PC-9 (cell line): ENCODE results near the gene CLTB. TPM values are rescaled to one million over a fixed set of nuclear protein-coding genes. Genes with fewer than 3 reads are reported as not detected.

Experiments used
- BruUV-seq: library from RNA; stranded (reverse); fragments of 400-500 nt; replicated peaks from 2 replicates; lab custom pipeline; 2021; lab: Mats Ljungman, UMichigan
- CTCF ChIA-PET: fragments of 300-600 bp; sonication (Branson Sonifier 250); formaldehyde crosslinking; loops from one replicate; lab custom pipeline; 2022; ENCODE audit warnings: antibody characterized with exemption; lab: Charles Lee
- POLR2A ChIA-PET: fragments of 300-600 bp; sonication (Branson Sonifier 250); formaldehyde crosslinking; loops from one replicate; lab custom pipeline; 2022; ENCODE audit warnings: antibody characterized with exemption; ENCODE audit not compliant: unreplicated experiment; lab: Charles Lee
- DNase-seq, 2 experiments: peaks; one replicate each; pipeline versions ENCODE4 v3.0.0 to v3.0.0-alpha.2; 2015 to 2022; ENCODE audit warnings: mixed read lengths in 1 of 2
- H2AFZ ChIP-seq: fragments of 200-600 bp; sonication (generic); 2 replicates; pipeline ENCODE4 v1.8.1; 2017; ENCODE audit warnings: antibody characterized with exemption
- H3F3A ChIP-seq: fragments of 200-600 bp; sonication (generic); 2 replicates; pipeline ENCODE4 v1.8.1; 2017; ENCODE audit warnings: antibody characterized with exemption, mild to moderate bottlenecking, low read depth; ENCODE audit not compliant: insufficient read depth
- H3K27ac ChIP-seq: fragments of 200-600 bp; sonication (generic); 2 replicates; pipeline ENCODE4 v1.6.1; 2016; ENCODE audit warnings: mixed run types
- H3K27me3 ChIP-seq: fragments of 200-600 bp; sonication (generic); 2 replicates; pipeline ENCODE4 v1.6.1; 2016; ENCODE audit warnings: low read depth, mixed run types; ENCODE audit not compliant: insufficient read depth
- H3K36me3 ChIP-seq: fragments of 200-600 bp; sonication (generic); 2 replicates; pipeline ENCODE4 v1.6.1; 2016; ENCODE audit warnings: low read depth, mixed run types
- H3K4me1 ChIP-seq: fragments of 200-600 bp; sonication (generic); replicated peaks from 2 replicates; pipeline ENCODE4 v1.6.1; 2016; ENCODE audit warnings: mixed run types; ENCODE audit not compliant: insufficient read depth
- H3K4me2 ChIP-seq: fragments of 200-600 bp; sonication (generic); 2 replicates; pipeline ENCODE4 v1.6.1; 2017; ENCODE audit warnings: mixed run types
- H3K4me3 ChIP-seq: fragments of 200-600 bp; sonication (generic); 2 replicates; pipeline ENCODE4 v1.6.1; 2016; ENCODE audit warnings: mixed run types
- H3K79me2 ChIP-seq: fragments of 200-600 bp; sonication (generic); 2 replicates; pipeline ENCODE4 v1.6.1; 2017; ENCODE audit warnings: low read depth, mixed run types
- H3K9me2 ChIP-seq: fragments of 200-600 bp; sonication (generic); 2 replicates; pipeline ENCODE4 v1.8.1; 2017; ENCODE audit warnings: mild to moderate bottlenecking; ENCODE audit not compliant: insufficient read depth
- H3K9me3 ChIP-seq: fragments of 200-600 bp; sonication (generic); 2 replicates; pipeline ENCODE4 v1.8.1; 2016; ENCODE audit warnings: low read depth; ENCODE audit not compliant: insufficient read depth
- H4K20me1 ChIP-seq: fragments of 200-600 bp; sonication (generic); 2 replicates; pipeline ENCODE4 v1.8.1; 2017; ENCODE audit not compliant: insufficient read depth
- CTCF ChIP-seq: fragments of 200-600 bp; sonication (generic); conservative IDR thresholded peaks from 2 replicates; pipeline ENCODE4 v1.6.1; 2017; ENCODE audit warnings: mixed run types, antibody characterized with exemption, mild to moderate bottlenecking, moderate library complexity
- EZH2 ChIP-seq: fragments of 200-600 bp; sonication (generic); IDR thresholded peaks from 2 replicates; pipeline ENCODE4 v1.8.0; 2017; ENCODE audit warnings: antibody characterized with exemption, low read depth
- intact Hi-C: fragments of 100-400 bp; cut with micrococcal nuclease; formaldehyde crosslinking; loops from one replicate; pipeline ENCODE4 v1.10.0; 2022; ENCODE audit not compliant: unreplicated experiment
- total RNA-seq: library from RNA; stranded (reverse); gene quantifications from 2 replicates; pipeline ENCODE4 v1.2.3, GENCODE V29; 2021

The CLTB gene
- total RNA-seq, 1 experiment from 2014 or later: 123 TPM

- H3K27ac ChIP-seq: peak overlapping the region; percentile 56
- H3K4me1 ChIP-seq: peaks cover 48% of the 10 kb centered on the region
- no peaks in the 10 kb centered on the region for H3K79me2 ChIP-seq
- H3F3A ChIP-seq: peaks cover 39% of the 10 kb centered on the region
- DNase-seq: peak in 1 of 2 experiments; percentile 57
- POLR2A ChIA-PET: no interaction called here
- H2AFZ ChIP-seq: no peak overlapping the region
- no peaks in the 10 kb centered on the region for H4K20me1 ChIP-seq
- no peaks in the 10 kb centered on the region for H3K9me3 ChIP-seq
- CTCF ChIA-PET: no interaction called here
- no peaks in the 10 kb centered on the region for H3K36me3 ChIP-seq
- no TSS peak for BruUV-seq
- H3K4me2 ChIP-seq: peak overlapping the region; percentile 43
- H3K27me3 ChIP-seq: no peaks in the 10 kb centered on the region
- intact Hi-C loops: no loop called here
- no peaks in the 10 kb centered on the region for H3K9me2 ChIP-seq
- peak overlapping the region; percentile 6; the same call in 1 of the 2 replicates for H3K4me3 ChIP-seq
- TF ChIP-seq CTCF (no peak), EZH2 (no peak)
These were observed 20.3 kb upstream of the CLTB start for GRCh38 chr5:176436656-176437055.

GRCh38 chr5:176432707-176433106, 16.4 kb upstream of the CLTB start:
- H2AFZ ChIP-seq: no peak overlapping the region
- TF ChIP-seq EZH2: no peak
- TF ChIP-seq CTCF: no peak
- H3K27me3 ChIP-seq: no peaks in the 10 kb centered on the region
- no peaks in the 10 kb centered on the region for H4K20me1 ChIP-seq
- H3K27ac ChIP-seq: no peak overlapping the region
- H3K4me1 ChIP-seq: peaks cover 31% of the 10 kb centered on the region
- peaks cover 20% of the 10 kb centered on the region for H3F3A ChIP-seq
- H3K36me3 ChIP-seq: no peaks in the 10 kb centered on the region
- no peak overlapping the region for H3K4me2 ChIP-seq
- intact Hi-C loops: no loop called here
- BruUV-seq: no TSS peak
- no peaks in the 10 kb centered on the region for H3K79me2 ChIP-seq
- no peak overlapping the region for H3K4me3 ChIP-seq
- POLR2A ChIA-PET: no interaction called here
- CTCF ChIA-PET: no interaction called here
- no peaks in the 10 kb centered on the region for H3K9me2 ChIP-seq
- DNase-seq: no peak
- H3K9me3 ChIP-seq: no peaks in the 10 kb centered on the region

GRCh38 chr5:176429972-176430371, 13.6 kb upstream of the CLTB start:
- peak in 1 of 2 experiments; percentile 26 for DNase-seq
- Histone ChIP-seq H3K4me1 (peaks cover 35% of the 10 kb centered on the region), H2AFZ (no peak overlapping the region), H3K27me3 (no peaks in the 10 kb centered on the region), H3K79me2 (no peaks in the 10 kb centered on the region), H3K27ac (no peak overlapping the region), H4K20me1 (no peaks in the 10 kb centered on the region), H3K36me3 (no peaks in the 10 kb centered on the region), H3K4me3 (no peak overlapping the region), H3K9me2 (no peaks in the 10 kb centered on the region), H3F3A (peaks cover 21% of the 10 kb centered on the region), H3K4me2 (no peak overlapping the region), H3K9me3 (peaks cover 10% of the 10 kb centered on the region)
- TF ChIP-seq CTCF: no peak
- no peak for TF ChIP-seq EZH2
- BruUV-seq: no TSS peak
- ChIA-PET POLR2A (interaction anchor here (0.6 kb wide), 1 partner anchor 64 kb away, joined by 6 read pairs; no protein-coding TSS in a partner anchor), CTCF (interaction anchor here (0.6 kb wide), 1 partner anchor 18 kb away, joined by 3 read pairs; no protein-coding TSS in a partner anchor)
- intact Hi-C loops: no loop called here
